ENCODE measurements around the gene LRBA.
A peak's percentile ranks its signal among the peaks of the same experiment; 100 is the strongest.
"Not testable (repeated sequence)": the region's sequence is repeated elsewhere in the genome, so short reads cannot be mapped to it uniquely, and the experiment has no call there.

LRBA gene

DNA sequence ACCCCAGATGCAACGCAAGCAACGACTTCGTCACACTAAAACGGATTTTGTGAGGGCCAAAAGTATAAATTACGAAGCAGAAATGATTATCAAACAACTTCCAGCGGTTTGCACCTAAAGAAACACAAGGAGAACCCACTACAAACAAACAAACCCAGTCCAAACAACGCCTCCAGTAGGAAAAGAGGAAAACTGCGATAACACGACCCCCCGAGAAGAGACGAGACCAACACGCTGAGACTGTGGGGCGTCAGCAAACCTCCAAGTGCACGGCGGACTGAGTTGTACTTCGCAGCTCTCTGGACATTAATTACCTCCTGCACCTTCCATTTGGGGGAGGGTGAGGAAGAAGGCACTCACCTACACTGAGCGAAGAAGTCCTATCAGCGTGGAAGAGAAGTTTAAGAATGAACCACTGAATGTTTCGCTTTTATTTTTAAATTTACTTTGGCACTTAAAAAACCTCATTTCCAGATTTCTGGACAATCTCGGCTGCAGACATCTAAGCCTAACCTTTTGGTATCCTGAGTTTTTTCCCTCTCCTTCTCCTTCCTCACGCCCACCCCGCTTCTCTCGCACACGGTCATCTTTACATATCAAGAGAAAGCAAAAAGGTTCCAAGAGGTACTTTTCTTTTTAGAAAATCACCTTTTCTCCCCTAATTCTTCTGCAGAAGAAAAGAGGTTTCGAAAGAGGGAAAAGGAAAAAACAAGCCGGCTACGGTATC lies 432.8 kb downstream of the LRBA start, which contains the start of gene MAB21L2:
Gene MAB21L2 (plus strand): TSS at position 6 of the 727 bp plus-strand sequence. CDS start 879 bp downstream, outside the sequence.
- no peak for DNase-seq

DNA sequence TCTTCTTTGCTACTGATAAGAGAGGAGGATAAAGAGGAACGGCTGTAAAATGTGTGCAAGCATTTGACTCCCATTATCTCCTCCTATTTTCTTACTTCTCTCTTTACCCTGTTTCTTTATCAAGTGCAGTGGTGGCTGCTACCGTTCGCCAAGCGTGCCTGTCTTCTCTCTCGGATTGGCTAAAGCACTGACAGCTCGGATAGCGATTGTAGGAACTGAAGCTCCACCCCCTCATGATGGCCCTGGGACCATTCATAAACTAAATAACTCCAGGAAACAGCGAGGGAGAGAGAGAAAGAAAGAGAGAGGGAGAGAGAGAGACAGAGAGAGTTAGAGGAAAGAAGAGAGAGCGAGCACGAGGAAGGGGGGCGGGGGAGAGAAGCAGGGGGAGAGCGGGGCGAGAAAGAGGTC lies 433.4 kb downstream of the LRBA start:
- no peak for DNase-seq

DNA sequence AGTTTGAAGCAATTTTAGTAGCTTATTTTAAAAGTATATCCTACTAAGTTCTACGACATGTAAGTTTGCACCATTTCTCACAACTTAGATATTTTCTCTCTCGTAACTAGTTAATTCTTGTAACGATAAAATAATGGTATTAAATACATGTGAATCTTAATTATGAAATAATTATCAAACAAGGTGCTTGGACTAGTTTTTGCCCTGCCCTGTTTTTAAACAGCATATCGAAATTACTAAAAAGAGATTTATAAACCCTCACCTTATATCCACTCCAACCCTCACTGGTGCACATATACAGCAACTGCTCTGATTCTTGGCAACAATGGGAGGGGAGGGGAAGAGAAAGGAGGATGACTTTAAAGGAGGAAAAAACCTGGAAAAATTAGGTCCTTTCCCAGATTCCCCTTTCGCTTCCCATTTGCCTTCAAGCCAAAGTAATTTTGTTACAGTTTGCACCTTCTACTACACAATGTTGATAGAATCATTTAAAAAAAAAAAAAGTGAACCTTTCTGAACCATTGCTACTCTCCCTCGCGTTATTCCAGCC lies 434.0 kb downstream of the LRBA start:
- no peak for DNase-seq

DNA sequence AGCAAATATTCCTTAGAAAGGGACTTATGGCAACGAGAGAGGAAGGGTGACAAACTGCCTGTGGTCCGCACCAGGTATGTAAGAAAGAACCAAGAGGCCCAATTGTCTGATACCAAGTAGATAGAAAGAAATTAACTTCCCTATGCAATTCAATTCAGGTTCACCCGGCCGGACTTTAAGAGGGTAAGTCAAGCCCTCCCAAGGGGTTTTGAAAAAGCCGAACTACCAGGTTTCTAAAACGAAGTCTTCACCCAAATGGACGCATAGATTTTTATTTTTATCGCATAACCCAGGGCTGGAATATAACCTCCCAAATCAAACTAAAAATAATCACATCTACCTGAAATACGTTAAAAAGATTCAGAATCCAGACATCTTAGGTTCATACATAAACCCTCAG lies 434.8 kb downstream of the LRBA start:
- DNase-seq, result no peak

DNA sequence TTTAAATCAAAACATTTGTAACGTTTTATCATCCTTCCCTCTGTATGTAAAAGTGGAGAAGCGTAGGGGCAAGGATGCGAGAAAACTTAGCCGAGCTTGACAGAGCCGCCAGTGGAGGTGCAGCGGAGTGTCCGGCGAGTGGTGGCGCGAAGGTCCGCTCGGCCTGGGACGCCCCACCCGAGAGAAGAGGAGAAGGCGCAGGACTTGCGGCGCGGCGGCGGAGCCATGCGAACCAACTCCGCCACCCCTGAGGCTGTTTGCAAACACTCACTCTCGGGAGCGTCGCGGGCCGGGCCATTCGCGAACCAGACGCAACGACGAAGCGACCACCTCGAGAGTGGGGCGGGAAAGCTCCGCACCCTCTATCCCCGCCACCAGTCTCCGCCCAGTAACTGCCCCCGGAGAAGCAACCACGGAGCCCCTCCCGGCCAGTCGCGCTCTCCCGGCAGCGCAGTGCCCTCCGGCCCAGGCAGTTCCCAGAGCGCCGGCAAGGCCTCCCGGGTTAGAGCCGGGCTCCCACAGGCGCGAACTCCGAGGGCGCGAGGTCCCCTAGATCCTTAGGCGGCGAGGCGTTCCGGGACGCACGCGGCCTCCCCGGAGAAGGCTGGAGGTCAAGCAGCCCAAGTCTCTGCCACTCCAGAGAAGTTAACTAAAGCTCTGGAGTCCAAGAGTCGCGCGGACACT lies 435.4 kb downstream of the LRBA start:
- no peak for DNase-seq

DNA sequence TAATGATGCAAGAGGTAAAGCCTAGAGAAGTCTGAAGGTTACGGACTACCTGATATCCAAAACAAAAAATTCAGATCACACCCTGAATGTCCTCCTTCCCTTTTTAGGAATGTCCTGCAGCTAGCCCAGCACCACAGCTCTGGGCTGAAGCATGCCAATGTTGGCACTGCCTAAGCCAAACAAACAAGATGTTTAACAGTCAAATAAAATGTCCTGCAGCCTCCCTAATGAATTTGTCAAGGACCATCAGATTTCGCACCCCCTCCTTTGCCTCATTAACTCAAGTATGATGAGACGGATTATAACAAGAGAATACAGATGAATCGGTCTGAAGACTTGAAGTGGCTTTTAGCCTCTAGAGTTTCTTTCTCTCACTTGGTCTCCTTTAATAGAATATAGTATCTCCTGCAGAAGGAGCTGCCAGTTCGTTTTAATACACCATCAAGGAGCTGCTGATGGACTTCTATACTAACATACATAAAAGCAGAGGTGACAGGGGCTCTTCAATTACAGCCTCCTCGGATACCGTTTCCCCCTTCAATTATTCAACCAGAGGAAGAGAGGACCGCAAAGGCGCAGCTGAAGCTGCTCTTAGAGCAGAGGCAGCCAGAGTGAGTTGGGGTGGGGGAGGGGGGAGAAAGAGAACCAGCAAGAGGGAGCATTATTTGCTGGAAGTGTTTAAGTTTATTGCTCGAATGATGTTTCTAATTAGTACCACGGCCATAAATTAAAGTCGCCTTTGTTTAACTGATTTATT lies 436.2 kb downstream of the LRBA start:
- peak; percentile 79 for DNase-seq

DNA sequence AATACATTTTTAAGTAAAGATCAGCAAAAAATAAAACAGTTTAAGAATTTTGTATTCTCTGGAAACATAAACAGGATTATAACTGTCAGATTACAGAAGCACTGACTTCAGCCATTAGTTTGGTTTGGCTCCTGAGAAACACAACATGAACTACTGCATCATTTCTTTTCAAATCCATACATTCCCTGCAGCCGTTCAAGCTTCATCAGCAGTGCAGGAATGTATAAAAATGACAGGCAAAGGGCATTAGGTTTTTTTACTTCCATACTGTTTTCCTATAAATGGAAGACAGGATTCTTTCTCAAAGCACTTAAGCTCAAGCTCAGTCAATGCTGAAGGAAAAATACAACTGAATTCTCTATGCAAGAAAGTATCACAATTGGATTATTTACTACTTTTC lies 437.3 kb downstream of the LRBA start:
- DNase-seq, result no peak

DNA sequence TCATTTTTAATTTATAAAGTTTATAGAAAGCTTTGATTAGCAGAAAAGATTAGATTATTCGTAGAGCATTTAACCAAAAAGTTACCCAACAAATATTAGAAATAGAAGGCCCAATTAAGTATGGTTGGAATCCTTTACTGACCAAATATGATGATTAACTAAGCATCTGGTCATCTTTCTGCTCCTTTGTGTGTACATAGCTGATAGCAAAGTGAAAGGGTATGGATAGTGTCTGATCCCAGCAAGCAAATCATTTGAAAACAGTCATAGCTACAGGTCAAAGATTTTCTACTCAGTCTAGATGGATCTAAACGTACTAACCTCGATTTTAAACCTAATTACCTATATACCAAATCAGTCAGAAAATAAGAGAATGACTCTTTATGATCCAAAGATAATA lies 440.4 kb downstream of the LRBA start:
- DNase-seq, result no peak

DNA sequence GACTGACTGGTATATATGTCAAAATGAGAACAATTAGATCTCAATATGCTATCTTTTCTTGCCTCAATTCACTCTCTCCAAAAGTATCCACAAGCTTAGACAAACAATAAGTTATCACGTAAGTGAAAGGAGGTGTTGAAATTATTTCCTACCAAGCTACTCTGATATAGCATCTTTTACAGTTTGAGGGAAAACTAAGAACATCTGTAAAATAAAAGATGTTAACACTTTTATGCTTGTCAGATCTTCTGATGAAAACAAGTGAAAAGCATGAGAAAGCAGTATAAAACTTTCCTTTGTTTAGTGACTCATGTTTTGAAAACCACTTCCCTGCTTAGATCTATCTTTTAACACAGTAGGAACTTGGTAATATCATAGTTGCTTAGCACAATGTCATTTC lies 441.6 kb downstream of the LRBA start:
- DNase-seq, result no peak

DNA sequence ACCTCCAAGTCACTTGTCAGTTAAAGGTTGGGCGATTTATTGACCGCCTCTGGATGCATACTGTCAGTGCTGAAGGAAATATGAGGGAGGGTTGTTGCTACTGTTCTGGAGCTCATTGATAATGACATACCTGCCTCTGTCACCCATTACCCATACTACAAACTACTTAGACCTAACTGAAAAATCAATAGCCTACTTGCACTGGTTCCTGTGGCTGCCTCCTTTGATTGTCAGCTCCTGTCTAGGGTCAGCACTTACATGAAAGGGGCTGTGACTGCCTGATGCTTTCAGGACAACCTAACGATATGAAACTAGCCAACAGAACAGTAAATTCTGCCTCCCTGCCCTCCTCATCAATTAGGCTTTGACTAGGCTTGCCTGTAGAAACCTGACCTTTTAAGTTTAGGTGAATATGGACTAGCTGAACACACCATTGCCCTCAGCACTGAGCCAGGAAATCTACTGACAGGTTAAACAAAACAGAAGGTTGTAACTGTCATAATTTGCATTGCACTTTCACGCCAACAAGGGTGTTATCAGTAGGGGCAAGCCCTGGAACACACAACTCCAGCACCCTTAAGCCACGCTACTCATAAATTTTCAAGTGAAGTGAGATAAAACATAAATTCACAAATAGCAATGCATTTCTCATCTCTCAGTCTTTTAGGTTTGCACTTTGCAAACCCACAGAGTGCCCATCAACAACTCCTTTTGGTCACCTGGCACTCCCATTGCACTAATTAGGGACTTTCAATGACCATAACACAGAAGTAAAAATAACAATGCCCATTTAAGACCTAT lies 442.2 kb downstream of the LRBA start:
- no peak for DNase-seq

DNA sequence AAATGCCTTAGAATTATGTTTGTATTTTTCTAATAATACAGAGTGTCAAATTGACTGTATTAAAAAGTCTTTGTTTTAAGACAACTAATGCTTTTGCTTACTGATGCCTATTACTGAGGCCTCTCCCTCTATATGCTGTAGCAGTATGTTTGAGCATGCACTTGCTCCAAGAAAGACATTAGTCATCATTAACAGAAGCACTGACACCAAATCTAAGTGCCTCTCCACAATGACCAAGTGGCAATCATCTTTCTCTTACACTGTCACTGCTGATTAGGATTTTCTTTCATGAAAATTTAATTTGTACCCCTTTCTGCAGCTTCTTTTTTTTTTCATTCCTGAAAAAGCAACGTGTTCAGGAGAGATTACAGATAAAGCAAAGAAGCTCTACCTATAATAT lies 444.2 kb downstream of the LRBA start:
- DNase-seq, result peak; percentile 3

DNA sequence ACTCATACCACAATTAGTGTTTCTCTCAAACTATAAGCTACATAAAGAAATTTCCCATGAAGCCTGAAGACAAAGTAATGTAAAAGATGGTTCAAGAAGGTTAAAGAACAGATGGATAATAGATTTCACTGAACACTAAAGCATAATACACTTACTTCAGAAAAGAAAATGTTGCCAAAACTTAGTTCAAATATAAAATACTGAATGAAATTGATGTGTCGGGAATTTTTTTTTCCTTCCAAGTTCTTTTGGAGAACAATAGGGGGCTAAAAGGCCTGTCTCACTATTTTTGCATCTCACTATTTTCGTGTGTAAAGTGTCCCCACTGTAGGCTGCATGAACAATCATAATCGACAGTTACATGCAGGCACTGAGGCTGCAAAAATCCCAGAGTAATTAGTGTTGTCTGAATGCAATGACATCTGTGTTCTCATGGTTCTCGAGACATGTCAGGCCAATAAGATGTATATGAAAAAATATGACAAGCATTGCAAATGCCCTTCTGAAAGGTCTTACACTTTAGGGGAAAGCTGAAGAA lies 445.0 kb downstream of the LRBA start:
- no peak for DNase-seq

DNA sequence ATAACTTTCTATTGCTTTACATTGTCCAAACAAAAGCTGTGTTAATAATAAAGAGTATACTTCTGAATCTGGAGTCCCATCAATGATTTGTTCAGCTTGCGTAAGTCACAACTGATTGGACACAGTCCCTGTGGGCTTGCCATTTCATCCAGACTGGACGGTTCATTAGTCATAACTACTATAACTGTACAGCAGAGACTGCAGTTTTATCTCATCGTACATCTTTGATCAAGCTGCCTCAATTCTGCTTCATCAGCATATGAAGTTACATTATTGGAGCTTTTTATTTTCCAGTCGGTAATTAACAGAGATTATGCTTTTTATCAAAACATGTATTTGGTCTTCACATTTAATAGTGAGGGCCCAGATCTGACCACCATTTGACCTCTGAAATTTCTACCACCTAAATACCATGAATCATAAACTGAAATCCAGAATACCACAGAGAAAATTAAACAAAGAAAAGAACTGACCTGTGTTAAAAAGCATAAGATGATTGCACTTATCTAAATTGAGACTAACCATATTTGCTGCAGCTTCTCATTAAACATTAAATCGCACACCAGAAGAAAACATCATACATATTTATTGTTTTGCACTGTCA lies 445.6 kb downstream of the LRBA start:
- no peak for DNase-seq

DNA sequence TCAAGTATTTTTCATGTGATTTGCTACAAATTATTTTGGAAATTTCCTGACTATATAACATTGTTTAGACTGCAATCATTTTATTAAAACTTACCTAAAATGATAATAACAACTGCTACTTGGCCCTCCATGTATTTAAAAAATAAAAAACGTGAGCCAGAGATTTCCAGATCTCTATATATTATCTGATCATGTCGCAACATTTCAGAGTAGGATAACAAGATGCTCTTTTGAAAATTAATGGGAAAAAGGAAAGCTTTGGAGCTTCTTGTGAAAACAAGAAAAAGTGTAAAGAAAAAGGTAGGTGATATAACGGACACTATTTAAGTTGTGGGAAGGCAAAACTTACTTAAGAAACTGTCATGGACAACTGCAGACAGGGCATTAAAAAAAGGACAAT lies 448.0 kb downstream of the LRBA start:
- DNase-seq, result no peak

DNA sequence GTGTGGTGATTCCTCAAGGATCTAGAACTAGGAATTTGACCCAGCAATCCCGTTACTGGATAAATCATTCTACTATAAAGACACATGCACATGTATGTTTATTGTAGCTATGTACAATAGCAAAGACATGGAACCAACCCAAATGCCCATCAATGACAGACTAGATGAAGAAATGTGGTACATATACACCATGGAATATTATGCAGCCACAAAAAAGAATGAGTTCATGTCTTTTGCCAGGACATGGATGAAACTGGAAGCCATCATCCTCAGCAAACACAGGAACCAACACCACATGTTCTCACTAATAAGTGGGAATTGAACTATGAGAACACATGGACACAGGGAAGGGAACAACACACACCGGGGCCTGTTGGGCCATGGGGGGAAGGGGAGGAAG lies 450.1 kb downstream of the LRBA start:
- DNase-seq, result not testable (repeated sequence)

DNA sequence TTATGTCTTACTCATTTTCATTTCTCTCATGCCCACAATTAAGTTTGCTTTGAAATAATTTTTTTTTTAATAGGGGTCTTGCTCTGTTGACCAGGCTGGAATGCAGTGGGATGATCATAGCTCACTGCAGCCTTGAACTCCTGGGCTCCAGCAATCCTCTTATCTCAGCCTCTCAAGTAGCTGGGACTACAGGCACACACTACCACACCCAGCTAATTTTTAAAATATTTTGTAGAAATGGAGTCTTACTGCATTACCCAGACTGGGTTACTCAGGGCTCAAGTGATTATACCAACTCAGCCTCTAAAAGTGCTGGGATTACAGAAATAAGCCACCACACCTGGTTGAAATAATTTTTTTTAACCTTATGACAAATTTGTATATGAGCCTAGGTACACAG lies 452.3 kb downstream of the LRBA start:
- no peak for DNase-seq

DNA sequence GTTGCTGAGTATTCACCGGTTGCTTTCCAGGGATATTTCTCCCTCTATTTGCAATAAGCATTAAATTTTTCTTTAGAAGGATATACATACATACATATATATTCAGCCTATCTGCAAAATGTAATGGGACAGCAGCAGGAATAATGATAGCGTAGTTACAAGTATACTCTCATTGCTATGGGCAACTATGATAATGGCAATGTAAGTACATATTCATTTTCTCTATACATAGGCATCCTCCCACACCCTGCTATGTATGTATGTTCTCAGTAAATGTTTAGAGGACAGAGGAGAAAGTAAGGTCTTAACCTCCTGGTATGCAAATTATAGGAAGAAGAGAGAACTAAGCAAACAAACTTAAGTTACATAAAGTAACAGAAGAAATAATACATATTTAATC lies 452.8 kb downstream of the LRBA start:
- DNase-seq, result no peak

DNA sequence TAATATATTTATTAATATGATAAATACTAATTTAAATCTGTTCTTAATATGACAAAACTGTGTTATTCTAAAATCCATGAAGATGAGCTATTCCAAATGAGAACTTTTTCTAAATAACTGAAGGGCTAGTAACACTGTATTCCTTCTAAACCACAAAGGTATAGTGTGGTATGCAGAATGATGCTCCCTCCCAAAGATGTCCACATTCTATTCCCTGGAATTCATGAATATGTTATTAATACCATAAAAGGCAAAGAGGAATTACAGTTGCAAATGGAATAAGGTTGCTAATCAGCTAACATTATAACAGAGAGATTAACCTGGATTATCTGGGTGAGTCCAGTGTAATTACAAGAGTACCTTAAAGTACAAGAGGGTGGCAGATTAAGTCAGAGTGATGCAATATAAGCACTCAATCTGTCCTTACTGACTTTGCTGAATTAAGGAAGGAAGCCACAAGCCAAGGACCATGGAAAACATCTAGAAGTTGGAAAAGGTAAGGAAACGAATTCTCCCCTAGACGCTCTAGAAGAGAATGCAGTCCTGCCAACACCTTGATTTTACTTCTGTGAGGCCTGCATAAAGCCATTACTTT lies 453.8 kb downstream of the LRBA start:
- DNase-seq, result no peak

DNA sequence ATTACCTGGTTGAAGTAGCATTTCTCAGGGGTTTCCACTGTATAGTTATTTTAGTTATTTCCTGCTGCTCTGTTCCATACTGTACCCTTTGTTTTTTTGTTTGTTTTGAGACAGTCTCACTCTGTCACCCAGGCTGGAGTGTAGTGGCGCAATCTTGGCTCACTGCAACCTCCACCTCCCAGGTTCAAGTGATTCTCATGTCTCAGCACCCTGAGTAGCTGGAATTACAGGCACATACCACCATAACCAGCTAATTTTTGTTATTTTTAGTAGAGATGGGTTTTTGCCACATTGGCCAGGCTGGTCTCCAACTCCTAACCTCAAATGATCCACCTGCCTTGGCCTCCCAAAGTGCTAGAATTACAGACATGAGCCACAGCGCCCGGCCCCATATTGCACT lies 457.3 kb downstream of the LRBA start:
- DNase-seq, result not testable (repeated sequence)

DNA sequence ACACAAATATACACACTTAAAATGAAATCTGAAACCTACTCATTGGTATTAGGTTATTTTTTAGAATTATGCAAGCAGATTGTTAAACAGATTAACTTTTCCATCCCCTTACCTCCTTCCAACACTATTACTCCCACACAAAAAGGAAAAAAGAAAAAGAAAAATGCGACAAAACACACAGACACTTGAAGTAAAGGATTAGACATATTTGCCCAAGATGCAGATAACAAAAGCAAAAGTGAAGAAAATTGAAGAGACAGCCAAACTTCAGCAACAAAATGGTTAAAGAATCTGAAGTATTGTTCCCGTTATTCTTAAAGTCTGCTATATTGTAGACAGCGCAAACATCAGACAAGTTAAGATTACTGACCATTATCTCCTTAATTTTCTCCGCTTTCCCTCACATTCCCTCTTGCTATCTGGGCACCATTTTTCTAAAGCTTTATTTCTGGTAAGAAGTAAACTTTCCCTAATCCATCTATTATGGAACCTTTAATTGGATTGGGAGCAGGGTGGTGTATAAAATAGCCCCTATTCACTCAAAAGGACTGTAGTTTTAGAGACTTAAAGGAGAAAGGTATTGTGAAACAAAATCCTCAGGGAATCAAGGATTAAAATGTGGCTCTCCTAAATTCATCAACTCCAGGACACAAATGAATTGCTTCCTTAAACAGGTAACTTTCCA lies 467.8 kb downstream of the LRBA start:
- no peak for DNase-seq

DNA sequence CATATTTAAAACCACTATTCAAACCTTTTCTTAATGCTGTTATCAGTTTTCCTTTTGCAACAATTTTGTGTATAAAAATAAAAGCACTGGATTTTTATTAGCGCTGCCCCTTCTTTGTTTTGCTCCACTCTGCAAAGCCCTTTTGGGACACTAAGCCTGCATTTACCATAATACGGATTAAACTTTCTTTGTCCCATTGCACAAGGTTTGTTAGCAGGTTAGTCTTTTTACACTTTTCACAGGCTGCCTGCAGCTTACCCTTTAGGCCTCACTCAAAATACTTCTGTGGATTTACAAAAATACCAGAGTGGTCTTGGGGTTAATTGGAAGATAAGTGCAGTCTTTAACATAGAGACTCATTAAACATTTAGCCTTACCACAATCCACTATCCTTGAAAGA lies 468.8 kb downstream of the LRBA start:
- DNase-seq, result no peak
